Activated T-cell treated with anti-CD3 and anti-CD28 coated beads for 4 hours (primary cell): Measurements from ENCODE around the gene HPS5.
"Not testable (repeated sequence)": the region's sequence is repeated elsewhere in the genome, so short reads cannot be mapped to it uniquely, and the experiment has no call there.

Experiments
- DNase-seq: peaks from one replicate; pipeline ENCODE4 v3.0.0-alpha.2; 2020

HPS5 gene

DNA sequence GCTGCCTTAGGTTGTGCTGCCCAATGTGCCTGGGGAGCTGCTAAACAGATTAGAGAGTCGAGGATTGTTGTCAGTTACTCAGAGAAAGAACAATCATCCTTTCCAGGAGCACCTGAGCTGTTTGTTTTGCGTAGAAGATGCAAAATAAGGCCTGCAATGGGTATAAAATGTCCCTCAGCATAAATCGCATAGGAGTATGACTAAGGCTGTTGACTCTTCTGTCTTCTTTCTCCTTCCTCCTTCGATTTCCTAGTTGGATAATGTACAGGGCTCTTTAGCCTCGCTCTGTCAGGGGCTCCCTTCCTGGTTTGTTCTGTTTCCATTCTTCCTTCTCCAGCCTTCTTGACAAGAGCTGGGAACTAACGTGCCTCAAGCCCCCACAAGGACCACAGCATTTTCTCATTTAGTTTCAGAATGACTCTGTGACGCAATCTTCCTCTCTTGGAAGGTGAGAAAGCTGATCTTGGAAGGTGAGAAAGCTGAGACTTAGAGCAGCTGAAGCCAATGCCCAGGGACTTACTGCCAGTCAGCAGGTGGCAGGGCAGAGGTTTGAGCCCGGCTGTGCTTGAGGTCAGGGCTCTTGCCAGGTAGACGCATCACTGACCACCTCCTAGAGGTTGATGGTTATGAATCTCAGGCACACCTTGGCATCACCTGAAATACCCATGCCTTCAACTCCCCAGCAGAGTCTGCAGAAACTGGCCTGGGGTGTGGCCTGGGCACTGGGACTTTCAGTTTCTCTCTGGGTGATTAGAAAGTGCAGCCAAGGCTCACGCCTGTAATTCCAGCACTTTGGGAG is 54.4 kb downstream of the HPS5 start:
- DNase-seq = not testable (repeated sequence)

- DNase-seq = no peak
Observed at GRCh38 chr11:18265949-18266348, 56.0 kb downstream of the HPS5 start, which contains the start of gene SAA1. SAA1 (plus strand) TSS chr11:18266264; CDS start chr11:18266888, 624 bp downstream.

DNA sequence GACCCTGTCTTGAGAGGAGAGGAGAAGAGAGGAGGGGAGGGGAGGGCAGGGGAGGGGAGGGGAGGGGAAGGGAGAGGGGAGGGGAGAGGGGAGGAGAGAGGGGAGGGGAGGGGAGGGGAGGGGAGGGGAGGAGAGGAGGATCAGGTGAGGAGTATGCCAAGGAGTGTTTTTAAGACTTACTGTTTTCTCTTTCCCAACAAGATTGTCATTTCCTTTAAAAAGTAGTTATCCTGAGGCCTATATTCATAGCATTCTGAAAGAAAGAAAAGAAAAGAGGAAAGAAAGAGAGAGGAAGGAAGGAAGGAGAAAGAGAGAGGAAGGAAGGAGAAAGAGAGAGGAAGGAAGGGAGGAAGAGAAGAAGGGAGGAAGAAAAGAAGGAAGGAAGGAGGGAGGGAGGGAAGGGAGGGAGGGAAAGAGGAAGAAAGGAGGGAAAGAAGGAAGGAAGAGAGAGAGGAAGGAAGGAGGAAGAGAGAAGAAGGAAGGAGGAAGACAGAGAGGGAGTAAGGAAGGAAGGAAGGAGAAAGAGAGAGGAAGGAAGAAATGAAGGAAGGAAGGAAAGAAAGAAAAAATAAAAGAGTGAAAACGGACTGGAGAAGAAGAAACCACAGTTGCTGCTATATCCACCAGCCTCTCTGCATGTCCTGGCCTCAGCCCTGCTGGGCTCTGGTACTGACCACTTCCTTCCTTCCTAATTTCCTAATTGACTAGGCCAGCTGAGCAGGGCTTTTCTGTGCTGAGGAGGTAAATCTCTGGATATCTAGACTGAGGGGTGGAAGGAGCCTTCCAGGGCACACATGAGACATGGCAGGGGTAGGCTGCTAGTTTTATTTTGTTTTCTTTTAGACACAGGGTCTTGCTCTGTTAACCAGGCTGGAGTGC is 57.0 kb downstream of the HPS5 start:
- no peak for DNase-seq

DNA sequence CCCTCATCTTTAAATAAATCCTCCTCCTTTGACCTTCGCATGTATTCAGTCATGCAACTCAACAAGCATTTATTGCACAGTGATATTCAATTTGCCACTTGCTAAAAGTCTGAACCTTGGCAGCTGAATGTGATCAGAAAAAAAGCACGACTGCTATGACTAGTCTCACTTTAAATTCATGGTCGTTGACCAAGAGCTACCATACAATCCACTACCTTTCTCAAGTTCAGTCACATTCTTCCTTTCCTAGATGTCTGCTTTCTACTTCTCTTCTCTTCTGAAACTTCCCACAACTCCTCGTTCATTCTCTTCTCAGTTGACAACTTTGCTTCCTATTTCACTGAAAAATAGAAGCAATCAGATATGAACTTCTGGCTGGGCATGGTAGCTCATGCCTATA is 57.9 kb downstream of the HPS5 start:
- no peak for DNase-seq

DNA sequence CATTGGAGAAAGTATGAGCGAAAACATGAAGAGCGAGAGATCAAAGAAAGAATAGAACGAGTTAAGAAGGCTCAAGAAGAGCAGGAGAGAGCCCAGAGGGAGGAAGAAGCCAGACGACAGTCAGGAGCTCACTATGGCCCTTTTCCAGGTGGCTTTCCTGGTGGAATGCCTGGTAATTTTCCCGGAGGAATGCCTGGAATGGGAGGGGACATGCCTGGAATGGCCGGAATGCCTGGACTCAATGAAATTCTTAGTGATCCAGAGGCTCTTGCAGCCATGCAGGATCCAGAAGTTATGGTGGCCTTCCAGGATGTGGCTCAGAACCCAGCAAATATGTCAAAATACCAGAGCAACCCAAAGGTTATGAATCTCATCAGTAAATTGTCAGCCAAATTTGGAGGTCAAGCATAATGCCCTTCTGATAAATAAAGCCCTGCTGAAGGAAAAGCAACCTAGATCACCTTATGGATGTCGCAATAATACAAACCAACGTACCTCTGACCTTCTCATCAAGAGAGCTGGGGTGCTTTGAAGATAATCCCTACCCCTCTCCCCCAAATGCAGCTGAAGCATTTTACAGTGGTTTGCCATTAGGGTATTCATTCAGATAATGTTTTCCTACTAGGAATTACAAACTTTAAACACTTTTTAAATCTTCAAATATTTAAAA is 59.1 kb downstream of the HPS5 start:
- DNase-seq = not testable (repeated sequence)

DNA sequence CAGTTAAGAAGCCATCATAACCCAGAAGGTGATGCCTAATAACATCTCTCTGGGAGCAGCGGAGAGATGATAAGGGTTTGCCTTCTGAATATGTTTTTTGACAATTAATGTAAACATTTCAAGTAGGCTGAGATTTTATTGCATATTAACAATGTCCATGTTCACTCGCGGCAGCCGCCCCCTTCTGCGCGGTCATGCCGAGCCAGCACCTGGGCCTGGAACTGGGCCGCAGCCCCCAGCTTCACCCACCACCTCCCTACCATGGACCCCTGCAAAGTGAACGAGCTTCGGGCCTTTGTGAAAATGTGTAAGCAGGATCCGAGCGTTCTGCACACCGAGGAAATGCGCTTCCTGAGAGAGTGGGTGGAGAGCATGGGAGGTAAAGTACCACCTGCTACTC is 60.2 kb downstream of the HPS5 start:
- no peak for DNase-seq

DNA sequence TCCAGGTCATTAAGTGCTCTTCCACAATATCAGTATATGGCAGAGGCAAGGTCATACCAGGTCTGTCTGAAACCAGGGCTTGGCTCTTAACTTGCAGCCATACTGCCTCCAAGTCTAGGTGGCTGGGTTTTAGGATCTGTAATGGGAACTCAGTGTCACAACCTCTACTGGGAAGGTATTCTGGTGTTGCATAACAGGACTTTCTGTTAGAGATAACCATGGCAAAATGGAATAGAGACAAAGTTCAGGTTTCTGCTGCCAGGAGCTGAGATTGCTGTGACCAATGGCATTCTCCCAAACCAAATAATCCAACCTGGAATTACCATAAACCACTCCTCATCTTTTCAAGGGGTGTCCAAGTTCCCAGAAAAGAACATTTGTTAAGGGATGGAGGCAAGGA is 62.7 kb downstream of the HPS5 start:
- DNase-seq = no peak

DNA sequence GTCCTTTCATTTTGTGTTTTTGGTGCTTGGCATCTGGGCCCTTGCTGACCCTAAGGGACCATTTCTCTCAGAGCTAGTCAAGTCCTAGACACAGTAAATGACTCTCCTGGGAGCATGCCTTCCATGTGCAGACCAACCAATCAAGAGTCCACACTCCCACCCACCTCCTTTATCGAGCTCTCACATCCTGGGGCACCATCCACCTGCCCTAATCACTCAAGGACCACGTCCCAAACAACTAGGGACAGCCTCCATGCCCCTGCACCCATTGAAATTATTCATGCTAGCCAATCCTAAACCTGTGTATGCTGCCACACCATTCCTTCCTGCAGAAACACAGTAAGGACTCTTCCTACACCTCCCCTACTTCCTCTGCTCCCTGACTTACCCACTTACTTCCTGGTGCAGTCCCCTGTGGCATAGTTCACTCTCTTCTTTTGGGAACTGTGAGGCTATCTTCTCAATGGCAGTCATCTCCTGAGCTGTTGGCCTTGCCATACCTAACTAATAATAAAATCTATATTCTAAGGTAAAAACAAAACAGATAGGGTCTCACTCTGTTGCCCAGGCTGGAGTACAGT is 67.1 kb downstream of the HPS5 start:
- no peak for DNase-seq

DNA sequence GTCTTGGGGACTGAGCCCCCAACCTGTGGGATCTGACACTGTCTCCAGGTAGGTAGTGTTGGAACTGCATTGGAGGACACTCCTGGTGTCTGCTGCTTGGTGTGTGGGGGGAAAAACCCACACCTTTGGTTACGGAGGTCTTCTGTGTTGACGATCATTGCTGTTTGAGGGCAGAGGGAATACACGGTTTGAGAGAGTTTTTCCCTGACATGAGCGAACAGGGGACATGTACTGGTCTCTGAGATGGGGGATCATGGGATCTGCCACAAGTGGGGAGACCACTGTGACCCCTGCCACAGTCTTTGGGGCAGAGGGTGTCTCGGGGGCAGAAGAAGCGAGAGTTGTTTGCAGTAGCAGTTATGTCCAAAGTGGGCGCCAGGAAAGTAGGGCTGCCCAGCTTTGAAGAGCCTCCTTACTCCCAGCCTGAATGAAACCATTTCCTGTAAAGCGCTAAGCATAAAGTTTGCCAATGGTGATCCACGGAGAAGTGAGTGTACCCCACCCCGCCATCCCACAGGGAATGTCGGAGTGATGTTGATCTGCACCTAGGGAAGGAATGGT is 68.1 kb downstream of the HPS5 start:
- DNase-seq = no peak

DNA sequence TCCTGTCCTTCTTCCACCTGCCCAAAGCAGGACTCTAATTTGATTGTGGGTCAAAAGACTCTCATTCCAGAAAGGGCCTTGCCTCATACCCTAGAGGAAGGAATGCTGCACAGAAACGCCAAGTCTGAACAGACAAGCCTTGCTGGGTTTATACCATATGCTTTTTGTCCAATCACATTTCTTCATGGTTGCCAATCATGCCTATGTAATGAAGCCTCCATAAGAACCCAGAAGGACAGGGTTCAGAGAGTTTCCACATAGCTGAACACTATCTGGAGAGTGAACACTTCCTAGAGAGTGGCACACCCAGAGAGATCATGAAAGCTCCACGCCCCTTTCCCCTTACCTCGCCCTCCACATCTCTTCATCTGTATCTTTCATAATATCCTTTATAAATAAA is 68.7 kb downstream of the HPS5 start:
- no peak for DNase-seq

DNA sequence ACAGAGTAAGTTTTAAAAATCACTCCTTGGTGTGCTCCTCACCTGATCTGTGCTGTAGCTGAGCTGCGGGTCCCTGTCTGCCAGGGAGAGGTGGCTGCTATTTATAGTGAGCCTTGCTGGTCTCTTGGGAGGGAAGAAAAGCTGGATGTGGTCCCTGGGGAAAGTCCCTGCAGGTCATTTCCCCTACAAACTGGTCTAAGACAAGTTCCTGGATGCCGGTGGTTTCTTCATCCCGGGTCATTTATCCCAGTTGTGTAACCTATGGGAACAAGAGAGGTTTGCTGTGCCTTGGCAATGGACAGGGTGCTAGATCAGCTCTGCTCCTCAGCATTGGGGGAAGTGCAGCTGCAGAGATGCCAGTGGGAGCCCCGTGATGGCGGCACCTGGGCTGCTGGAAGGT is 73.4 kb downstream of the HPS5 start, which contains the start of gene SAA2:
TSS of gene SAA2 (minus strand) at position 108 of the 400 bp plus-strand sequence. CDS start 657 bp downstream, outside the sequence.
- DNase-seq = no peak

DNA sequence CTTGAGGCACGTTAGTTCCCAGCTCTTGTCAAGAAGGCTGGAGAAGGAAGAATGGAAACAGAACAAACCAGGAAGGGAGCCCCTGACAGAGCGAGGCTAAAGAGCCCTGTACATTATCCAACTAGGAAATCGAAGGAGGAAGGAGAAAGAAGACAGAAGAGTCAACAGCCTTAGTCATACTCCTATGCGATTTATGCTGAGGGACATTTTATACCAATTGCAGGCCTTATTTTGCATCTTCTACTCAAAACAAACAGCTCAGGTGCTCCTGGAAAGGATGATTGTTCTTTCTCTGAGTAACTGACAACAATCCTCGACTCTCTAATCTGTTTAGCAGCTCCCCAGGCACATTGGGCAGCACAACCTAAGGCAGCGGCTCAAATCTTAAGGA is 74.8 kb downstream of the HPS5 start:
- not testable (repeated sequence) for DNase-seq

GRCh38 chr11:18246379-18247190 is 75.4 kb downstream of the HPS5 start:
- not testable (repeated sequence) for DNase-seq

DNA sequence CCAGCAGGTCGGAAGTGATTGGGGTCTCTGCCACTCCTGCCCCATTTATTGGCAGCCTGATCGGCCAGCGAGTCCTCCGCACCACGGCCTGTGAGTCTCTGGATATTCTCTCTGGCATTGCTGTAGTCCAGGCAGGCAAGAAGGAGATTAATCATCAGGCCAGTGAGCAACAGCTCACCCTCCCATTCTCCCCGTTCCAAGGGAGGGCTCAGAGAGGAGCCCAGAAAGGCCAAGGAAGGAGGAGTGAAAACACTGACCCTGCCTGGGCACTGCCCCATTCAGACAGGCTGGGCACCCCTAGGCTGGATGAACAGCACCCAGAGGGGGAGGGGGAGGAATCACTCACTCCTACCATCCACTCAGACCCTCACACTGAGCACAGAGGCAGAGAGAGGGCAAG is 76.5 kb downstream of the HPS5 start:
- DNase-seq = no peak

- DNase-seq = peak; percentile 35
Observed at GRCh38 chr11:18243783-18244362, 78.1 kb downstream of the HPS5 start.

DNA sequence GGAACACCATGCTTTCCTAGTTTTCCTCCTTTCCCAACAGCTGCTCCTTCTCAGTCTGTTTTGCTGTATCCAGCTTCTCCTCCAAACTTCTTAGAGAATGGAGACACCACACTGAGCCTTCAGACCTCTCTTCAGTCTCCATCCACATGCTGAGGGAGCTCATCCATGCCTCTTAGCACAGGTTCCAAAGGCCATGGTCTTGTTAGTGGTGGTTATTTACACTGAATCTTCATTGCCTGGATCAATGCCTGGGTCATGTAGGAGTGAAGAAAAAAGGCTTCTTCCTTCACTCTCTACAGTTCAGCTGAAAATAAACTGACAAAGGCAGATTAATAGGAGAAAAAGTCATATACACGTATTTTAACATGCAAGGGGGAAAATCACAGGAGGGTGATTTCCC is 82.3 kb downstream of the HPS5 start:
- DNase-seq = no peak

- DNase-seq = no peak
Observed at GRCh38 chr11:18236664-18237356, 85.1 kb downstream of the HPS5 start, which contains the start of gene SAA4. SAA4 (minus strand) TSS chr11:18236802; CDS start chr11:18235926, 876 bp downstream.

- DNase-seq = no peak
Observed at GRCh38 chr11:18235394-18236334, 86.3 kb downstream of the HPS5 start.

- DNase-seq = no peak
Observed at GRCh38 chr11:18233912-18234311, 88.0 kb downstream of the HPS5 start.
